K562 treated with DMSO at 1 percent for 4 hours (cell line): Measurements from ENCODE around the gene LSM2. TPM values are rescaled to one million over a fixed set of nuclear protein-coding genes. Genes with fewer than 3 reads are reported as not detected.

Experiments
- total RNA-seq: library from RNA; unstranded; fragments of 300-600 nt; gene quantifications from 2 replicates; pipeline ENCODE4 v1.2.3, GENCODE V29; 2022; ENCODE audit not compliant: insufficient read depth

The LSM2 gene
- 139 and 155 TPM in 2 replicates for total RNA-seq

GRCh38 chr6:31806470-31807272 is at the start of gene LSM2:
Gene LSM2 (minus strand): TSS chr6:31806966. CDS start chr6:31806757, 209 bp downstream.

GRCh38 chr6:31827286-31828079 is 20.7 kb upstream of the LSM2 start, which contains the start of gene HSPA1B:
Gene HSPA1B (plus strand): TSS chr6:31827738. CDS start chr6:31827951, 213 bp downstream.

GRCh38 chr6:31815025-31815838 is 8.5 kb upstream of the LSM2 start, which contains the start of the genes HSPA1A and HSPA1L:
Gene HSPA1A (plus strand): TSS chr6:31815543. CDS start chr6:31815757, 214 bp downstream.
Gene HSPA1L (minus strand): TSS chr6:31815283. CDS start chr6:31811972, 3,311 bp downstream.

GRCh38 chr6:31795616-31796298 is 11.0 kb downstream of the LSM2 start, which contains the start of gene VARS1:
Gene VARS1 (minus strand): TSS chr6:31795752. CDS start chr6:31795217, 535 bp downstream.

GRCh38 chr6:31776989-31777666 is 29.6 kb downstream of the LSM2 start, which contains the start of gene VWA7:
Gene VWA7 (minus strand): TSS chr6:31777328. CDS start chr6:31776779, 549 bp downstream.

GRCh38 chr6:31762356-31762755 is 44.4 kb downstream of the LSM2 start, which contains the start of gene SAPCD1:
Gene SAPCD1 (plus strand): TSS chr6:31762656. CDS start chr6:31763055, 399 bp downstream.

Other genes starting within 250 kb of the LSM2 start
- not detected in 2 replicates for gene LTA, start 234.7 kb downstream of the LSM2 start, total RNA-seq
- gene TNF, start 231.4 kb downstream of the LSM2 start, total RNA-seq, result 0.39 TPM in 1 of 2 replicates, not detected in the other
- not detected in 2 replicates for gene LTB, start 224.5 kb downstream of the LSM2 start, total RNA-seq
- gene LST1, start 220.7 kb downstream of the LSM2 start, total RNA-seq, result 8.0 and 9.8 TPM in 2 replicates
- gene NCR3, start 214.0 kb downstream of the LSM2 start, total RNA-seq, result 1.7 TPM in 1 of 2 replicates, not detected in the other
- 26.7 and 27.1 TPM in 2 replicates for gene AIF1, start 191.7 kb downstream of the LSM2 start, total RNA-seq
- 185 and 248 TPM in 2 replicates for gene PRRC2A, start 186.3 kb downstream of the LSM2 start, total RNA-seq
- 380 and 409 TPM in 2 replicates for gene BAG6, start 154.3 kb downstream of the LSM2 start, total RNA-seq
- 8.4 and 11.2 TPM in 2 replicates for gene APOM, start 151.1 kb downstream of the LSM2 start, total RNA-seq
- gene C6orf47, start 146.2 kb downstream of the LSM2 start, total RNA-seq, result 17.7 and 18.6 TPM in 2 replicates
- gene GPANK1, start 142.0 kb downstream of the LSM2 start, total RNA-seq, result 23.4 and 36.8 TPM in 2 replicates
- 613 and 654 TPM in 2 replicates for gene CSNK2B, start 140.9 kb downstream of the LSM2 start, total RNA-seq
- 5.0 and 12.4 TPM in 2 replicates for gene LY6G5B, start 137.0 kb downstream of the LSM2 start, total RNA-seq
- gene LY6G5C, start 125.9 kb downstream of the LSM2 start, total RNA-seq, result 3.4 TPM in 1 of 2 replicates, not detected in the other
- gene ABHD16A, start 103.6 kb downstream of the LSM2 start, total RNA-seq, result 91.1 and 99.5 TPM in 2 replicates
- not detected in 2 replicates for gene LY6G6F, start 100.1 kb downstream of the LSM2 start, total RNA-seq
- gene LY6G6D, start 91.6 kb downstream of the LSM2 start, total RNA-seq, result not detected in 2 replicates
- gene LY6G6C, start 85.2 kb downstream of the LSM2 start, total RNA-seq, result not detected in 2 replicates
- gene MPIG6B, start 83.6 kb downstream of the LSM2 start, total RNA-seq, result 0.51 TPM in 1 of 2 replicates, not detected in the other
- 66.8 and 75.1 TPM in 2 replicates for gene DDAH2, start 77.7 kb downstream of the LSM2 start, total RNA-seq
- gene CLIC1, start 70.4 kb downstream of the LSM2 start, total RNA-seq, result 1,213 and 1,370 TPM in 2 replicates
- gene MSH5, start 67.0 kb downstream of the LSM2 start, total RNA-seq, result 22.0 and 30.3 TPM in 2 replicates
- 2.6 and 8.2 TPM in 2 replicates for gene SAPCD1, start 44.3 kb downstream of the LSM2 start, total RNA-seq
- gene VWA7, start 29.6 kb downstream of the LSM2 start, total RNA-seq, result 5.4 and 5.6 TPM in 2 replicates
- gene VARS1, start 11.2 kb downstream of the LSM2 start, total RNA-seq, result 147 and 165 TPM in 2 replicates
- gene HSPA1L, start 8.3 kb upstream of the LSM2 start, total RNA-seq, result 2.5 and 2.8 TPM in 2 replicates
- gene HSPA1A, start 8.6 kb upstream of the LSM2 start, total RNA-seq, result 641 and 912 TPM in 2 replicates
- 595 and 769 TPM in 2 replicates for gene HSPA1B, start 20.8 kb upstream of the LSM2 start, total RNA-seq
- 232 TPM in 2 replicates for gene NEU1, start 55.9 kb upstream of the LSM2 start, total RNA-seq
- 12.7 and 13.4 TPM in 2 replicates for gene SLC44A4, start 72.0 kb upstream of the LSM2 start, total RNA-seq
- gene EHMT2, start 90.7 kb upstream of the LSM2 start, total RNA-seq, result 61.5 and 78.2 TPM in 2 replicates
- gene ZBTB12, start 95.1 kb upstream of the LSM2 start, total RNA-seq, result 6.4 and 10.3 TPM in 2 replicates
- 8.3 and 9.1 TPM in 2 replicates for gene C2, start 120.8 kb upstream of the LSM2 start, total RNA-seq
- gene CFB, start 139.1 kb upstream of the LSM2 start, total RNA-seq, result 3.8 TPM in 1 of 2 replicates, not detected in the other
- 78.2 and 128 TPM in 2 replicates for gene NELFE, start 152.0 kb upstream of the LSM2 start, total RNA-seq
- gene SKIC2, start 152.2 kb upstream of the LSM2 start, total RNA-seq, result 43.6 and 60.1 TPM in 2 replicates
- gene DXO, start 165.2 kb upstream of the LSM2 start, total RNA-seq, result 16.6 and 24.1 TPM in 2 replicates
- gene C4A, start 175.1 kb upstream of the LSM2 start, total RNA-seq, result 4.3 and 10.0 TPM in 2 replicates
- gene C4B, start 207.8 kb upstream of the LSM2 start, total RNA-seq, result 3.6 and 8.2 TPM in 2 replicates
- gene CYP21A2, start 231.4 kb upstream of the LSM2 start, total RNA-seq, result 0.98 and 1.1 TPM in 2 replicates